Esophagus muscularis mucosa (tissue), 4 donors: Measurements from ENCODE around the gene DNM3. TPM values are rescaled to one million over a fixed set of nuclear protein-coding genes. Genes with fewer than 3 reads are reported as not detected.
"Not testable (repeated sequence)": the region's sequence is repeated elsewhere in the genome, so short reads cannot be mapped to it uniquely, and the experiment has no call there.

Source experiments
- DNase-seq: peaks from one replicate; pipeline ENCODE4 v3.0.0-alpha.2; 2017; ENCODE audit errors: extremely low spot score
- H3K27ac ChIP-seq, 4 donors: fragments of 200-600 bp; sonication (generic); replicated peaks in 1 of 4; 1 replicate in 3 of 4; 2 replicates in 1 of 4; pipeline ENCODE4 v1.5.1; 2016 to 2019; ENCODE audit warnings: mild to moderate bottlenecking in 1 of 4
- H3K27me3 ChIP-seq, 4 donors: fragments of 200-600 bp; sonication (generic); one replicate each; pipeline versions ENCODE4 v1.5.1 to v1.6.0; 2016 to 2019
- H3K36me3 ChIP-seq, 4 donors: fragments of 200-600 bp; sonication (generic); one replicate each; pipeline ENCODE4 v1.5.1; 2016 to 2019
- H3K4me1 ChIP-seq, 4 donors: fragments of 200-600 bp; sonication (generic); one replicate each; pipeline ENCODE4 v1.5.1; 2016 to 2019
- H3K4me3 ChIP-seq, 4 donors: fragments of 200-600 bp; sonication (generic); 1 replicate in 2 of 4; 2 replicates in 2 of 4; pipeline ENCODE4 v1.5.1; 2016 to 2019; ENCODE audit warnings: mild to moderate bottlenecking in 4 of 4, moderate library complexity in 1 of 4
- H3K9me3 ChIP-seq, 4 donors: fragments of 200-600 bp; sonication (generic); 1 replicate in 3 of 4; 2 replicates in 1 of 4; pipeline ENCODE4 v1.5.1; 2016 to 2019
- CTCF ChIP-seq, 3 experiments: fragments of 200-600 bp in 2 of 3; fragments of 450-650 bp in 1 of 3; sonication (generic) in 2 of 3; IDR thresholded peaks; one replicate each; pipeline ENCODE4 v1.5.1; 2017 to 2019; ENCODE audit warnings: antibody characterized with exemption in 3 of 3, mild to moderate bottlenecking in 2 of 3, moderate library complexity in 1 of 3
- EP300 ChIP-seq: sonication (generic); formaldehyde crosslinking; IDR thresholded peaks from one replicate; pipeline ENCODE4 v1.6.1; 2017; ENCODE audit warnings: antibody characterized with exemption
- POLR2A ChIP-seq: fragments of 450-650 bp; IDR thresholded peaks from one replicate; pipeline ENCODE4 v1.6.1; 2017; ENCODE audit warnings: antibody characterized with exemption, moderate library complexity, mild to moderate bottlenecking, low read depth
- POLR2AphosphoS5 ChIP-seq, 2 donors: sonication (generic); formaldehyde crosslinking; IDR thresholded peaks; one replicate each; pipeline ENCODE4 v1.6.1; 2017; ENCODE audit warnings: antibody characterized with exemption in 2 of 2
- WGBS: methylation state at CpG from one replicate; pipeline ENCODE4 v1.1.5; 2018; 5-methylcytosine and 5-hydroxymethylcytosine counted together
- intact Hi-C: fragments of 100-400 bp; cut with DNase I; formaldehyde crosslinking; loops from one replicate; pipeline ENCODE4 v1.15.1; 2023
- total RNA-seq, 4 donors: library from RNA; depleted of rRNA; stranded (reverse); fragments of >200 nt; gene quantifications; one replicate each; pipeline versions ENCODE4 v1.1.0 to v1.2.1, GENCODE V29; 2016

DNM3 gene
- total RNA-seq, 4 donors from 2014 or later = 3.3 to 6.4 (median 3.9) TPM

GRCh38 chr1:172006660-172007059 lies 165.4 kb downstream of the DNM3 start:
- no peaks in the 10 kb centered on the region for H3K36me3 ChIP-seq
- no peak overlapping the region for H3K27ac ChIP-seq
- peaks cover 0 to 4% (median 0%) of the 10 kb centered on the region in 4 donors for H3K9me3 ChIP-seq
- no peaks in the 10 kb centered on the region for H3K27me3 ChIP-seq
- DNase-seq = no peak
- intact Hi-C loops = no loop called here
- H3K4me3 ChIP-seq = no peak overlapping the region
- peaks cover 0 to 2% (median 0%) of the 10 kb centered on the region in 4 donors for H3K4me1 ChIP-seq
- TF ChIP-seq EP300 (no peak), POLR2A (no peak), CTCF (IDR thresholded peaks at IDR 0.05) (no peak), POLR2AphosphoS5 (IDR thresholded peaks at IDR 0.05) (no peak)

DNA sequence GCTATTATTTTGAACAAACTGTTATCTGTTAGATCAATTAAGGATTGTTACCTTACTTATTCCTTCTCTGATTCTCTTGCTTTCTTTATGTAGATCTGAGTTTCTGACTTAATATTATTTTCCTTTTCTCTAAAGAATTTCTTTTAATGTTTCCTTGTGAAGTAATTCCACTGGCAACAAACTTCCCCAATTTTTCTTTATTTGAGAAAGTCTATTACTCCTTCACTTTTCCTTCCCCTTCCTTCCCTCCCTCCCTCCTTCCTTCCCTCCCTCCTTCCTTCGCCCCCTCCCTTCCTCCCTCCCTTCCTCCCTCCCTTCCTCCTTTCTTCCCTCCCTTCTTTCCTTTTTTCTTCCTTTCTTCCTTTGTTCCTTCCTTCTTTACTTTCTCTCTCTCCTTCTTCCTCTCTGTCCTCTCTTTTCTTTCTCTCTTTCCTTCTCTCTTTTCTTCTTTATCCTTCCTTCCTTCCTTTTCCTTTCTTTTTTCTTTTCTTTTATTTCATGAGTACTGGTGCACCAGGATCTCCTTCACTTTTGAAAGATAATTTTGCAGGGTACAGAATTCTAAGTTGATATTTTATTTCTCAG lies 177.5 kb downstream of the DNM3 start:
- no peak overlapping the region for H3K4me3 ChIP-seq
- no peaks in the 10 kb centered on the region for H3K36me3 ChIP-seq
- 82% methylated on average over 1 of the region's 1 CpG for WGBS
- no peak for DNase-seq
- no peak overlapping the region for H3K27ac ChIP-seq
- no peak for TF ChIP-seq CTCF (IDR thresholded peaks at IDR 0.05)
- TF ChIP-seq EP300 = no peak
- TF ChIP-seq POLR2A = no peak
- TF ChIP-seq POLR2AphosphoS5 (IDR thresholded peaks at IDR 0.05) = no peak
- H3K27me3 ChIP-seq = no peaks in the 10 kb centered on the region
- peaks cover 0 to 8% (median 2%) of the 10 kb centered on the region in 4 donors for H3K9me3 ChIP-seq
- intact Hi-C loops = no loop called here
- no peaks in the 10 kb centered on the region for H3K4me1 ChIP-seq

- TF ChIP-seq POLR2AphosphoS5 (IDR thresholded peaks at IDR 0.05) (no peak), CTCF (IDR thresholded peaks at IDR 0.05) (no peak), EP300 (no peak), POLR2A (no peak)
- intact Hi-C loops = no loop called here
Measured at GRCh38 chr1:172019976-172020375, 178.7 kb downstream of the DNM3 start.

GRCh38 chr1:172024516-172024915 lies 183.2 kb downstream of the DNM3 start:
- WGBS = 87% methylated on average over 5 of the region's 5 CpGs
- intact Hi-C loops = no loop called here
- DNase-seq = no peak

More at GRCh38 chr1:172019976-172020375, 178.7 kb downstream of the DNM3 start:
- peaks cover 0 to 8% (median 2%) of the 10 kb centered on the region in 4 donors for H3K9me3 ChIP-seq
- no peaks in the 10 kb centered on the region for H3K4me1 ChIP-seq
- no peak for DNase-seq
- no peak overlapping the region for H3K27ac ChIP-seq
- no peak overlapping the region for H3K4me3 ChIP-seq
- H3K27me3 ChIP-seq = no peaks in the 10 kb centered on the region
- 94% methylated on average over 3 of the region's 3 CpGs for WGBS
- H3K36me3 ChIP-seq = no peaks in the 10 kb centered on the region

DNA sequence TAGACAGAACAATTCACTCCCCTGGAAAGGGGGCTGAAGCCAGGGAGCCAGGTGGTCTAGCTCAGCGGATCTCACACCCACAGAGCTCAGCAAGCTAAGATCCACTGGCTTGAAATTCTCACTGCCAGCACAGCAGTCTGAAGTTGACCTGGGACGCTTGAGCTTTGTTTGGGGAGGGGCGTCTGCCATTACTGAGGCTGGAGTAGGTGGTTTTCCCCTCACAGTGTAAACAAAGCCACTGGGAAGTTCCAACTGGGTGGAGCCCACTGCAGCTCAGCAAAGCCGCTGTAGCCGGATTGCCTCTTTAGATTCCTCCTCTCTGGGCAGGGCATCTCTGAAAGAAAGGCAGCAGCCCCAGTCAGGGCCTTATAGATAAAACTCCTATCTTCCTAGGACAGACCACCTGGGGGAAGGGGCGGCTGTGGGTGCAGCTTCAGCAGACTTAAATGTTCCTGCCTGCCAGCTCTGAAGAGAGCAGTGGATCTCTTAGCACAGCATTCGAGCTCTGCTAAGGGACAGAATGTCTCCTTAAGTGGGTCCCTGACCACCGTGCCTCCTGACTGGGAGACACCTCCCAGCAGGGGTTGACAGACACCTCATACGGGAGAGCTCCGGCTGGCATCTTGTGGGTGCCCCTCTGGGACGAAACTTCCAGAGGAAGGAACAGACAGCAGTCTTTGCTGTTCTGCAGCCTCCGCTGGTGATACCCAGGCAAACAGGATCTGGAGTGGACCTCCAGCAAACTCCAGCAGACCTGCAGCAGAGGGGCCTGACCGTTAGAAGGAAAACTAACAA lies 183.8 kb downstream of the DNM3 start:
- H3K4me3 ChIP-seq, intact Hi-C loops, H3K4me1 ChIP-seq, H3K9me3 ChIP-seq, DNase-seq, H3K27ac ChIP-seq, H3K27me3 ChIP-seq, H3K36me3 ChIP-seq: not testable (repeated sequence)
- 67% methylated on average over 8 of the region's 13 CpGs for WGBS

More at GRCh38 chr1:172024516-172024915, 183.2 kb downstream of the DNM3 start:
- TF ChIP-seq EP300 (no peak), POLR2AphosphoS5 (IDR thresholded peaks at IDR 0.05) (no peak), POLR2A (no peak), CTCF (IDR thresholded peaks at IDR 0.05) (no peak)
- H3K36me3 ChIP-seq = no peaks in the 10 kb centered on the region
- H3K9me3 ChIP-seq = no peaks in the 10 kb centered on the region
- no peak overlapping the region for H3K4me3 ChIP-seq
- H3K4me1 ChIP-seq = no peaks in the 10 kb centered on the region
- no peaks in the 10 kb centered on the region for H3K27me3 ChIP-seq
- no peak overlapping the region for H3K27ac ChIP-seq
